ENCODE measurements around the gene HRH2.

The HRH2 gene

DNA sequence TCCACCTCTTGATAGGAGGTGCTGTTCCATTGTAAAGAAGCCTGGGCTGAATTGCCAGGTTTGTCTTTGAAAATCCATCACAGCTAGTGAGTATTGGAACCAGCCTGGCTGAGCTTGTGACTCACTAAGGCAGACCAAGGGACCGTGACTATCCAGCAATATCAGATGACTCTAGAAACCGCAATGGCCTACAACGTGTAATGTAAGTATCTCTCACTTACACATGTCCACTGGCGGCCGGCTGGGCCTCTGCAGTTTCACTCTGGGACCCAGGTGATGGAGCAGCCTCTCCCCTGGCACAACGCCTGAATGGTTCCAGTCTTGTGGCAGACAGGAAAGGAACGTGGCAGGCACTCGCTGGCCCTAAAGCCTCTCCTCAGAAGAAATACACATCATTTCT lies 3.1 kb upstream of the HRH2 start:
- no peak for DNase-seq
- no peak overlapping the region for H4K91ac ChIP-seq (ENCODE audit: low read depth, low read length)

DNA sequence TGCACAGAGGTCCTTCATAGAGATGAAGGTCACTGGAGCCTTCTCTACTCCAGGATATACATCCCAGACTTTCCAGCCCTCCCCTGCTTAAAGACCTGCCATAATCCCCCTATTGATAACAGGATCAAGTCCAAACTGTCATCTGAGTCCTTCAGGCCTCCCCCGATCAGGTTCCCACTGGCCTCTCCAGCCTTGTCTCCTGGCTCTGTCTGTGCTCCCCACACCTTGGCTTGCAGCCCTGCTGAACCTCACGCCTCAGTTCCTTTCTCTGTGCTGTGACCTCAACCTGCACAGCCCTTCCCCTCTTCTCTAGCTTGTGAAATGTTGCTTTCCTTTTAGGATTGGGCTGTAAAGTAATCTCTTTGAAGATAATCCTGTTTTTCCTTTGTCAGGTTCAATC lies 2.5 kb upstream of the HRH2 start:
- WGBS (ENCODE audit: extremely low coverage, insufficient coverage, insufficient read length): no CpG with 5 or more reads among the region's 2 CpGs
- no peak overlapping the region for H3K4ac ChIP-seq (ENCODE audit: low read depth, low read length)

More for the DNA sequence above, 3.1 kb upstream of the HRH2 start:
- H2BK120ac ChIP-seq (ENCODE audit: insufficient read depth, low read length, poor library complexity): no peak overlapping the region
- H3K18ac ChIP-seq (ENCODE audit: low read length): no peak overlapping the region
- no peak overlapping the region for H2BK12ac ChIP-seq (ENCODE audit: low read length)
- H4K12ac ChIP-seq (ENCODE audit: low read depth, low read length): no peak overlapping the region
- H3K27ac ChIP-seq (ENCODE audit: low read depth, low read length): no peak overlapping the region
- H3K27me3 ChIP-seq (ENCODE audit: insufficient read depth, low read length): peaks cover 8% of the 10 kb centered on the region
- no peak overlapping the region for H3K4ac ChIP-seq (ENCODE audit: low read depth, low read length)
- no peaks in the 10 kb centered on the region for H3K79me1 ChIP-seq (ENCODE audit: low read length)
- H3K36me3 ChIP-seq (ENCODE audit: control insufficient read depth in 1 of 2, insufficient read depth in 2 of 2, low read length in 2 of 2): no peaks in the 10 kb centered on the region
- H3K4me2 ChIP-seq (ENCODE audit: low read length): no peak overlapping the region
- H2AK5ac ChIP-seq (ENCODE audit: low read length): no peak overlapping the region
- H3K23ac ChIP-seq (ENCODE audit: low read length): no peak overlapping the region
- H3K4me3 ChIP-seq (ENCODE audit: low read depth, low read length): no peak overlapping the region
- no peak overlapping the region for H4K8ac ChIP-seq (ENCODE audit: low read depth, low read length)
- H2BK5ac ChIP-seq (ENCODE audit: low read depth, low read length, poor library complexity): no peak overlapping the region
- no peak overlapping the region for H2AFZ ChIP-seq (ENCODE audit: insufficient read depth, low read length, poor library complexity)
- H3K9ac ChIP-seq (ENCODE audit: low read length): no peak overlapping the region
- WGBS (ENCODE audit: extremely low coverage, insufficient coverage, insufficient read length): no CpG with 5 or more reads among the region's 8 CpGs
- no peak overlapping the region for H3K14ac ChIP-seq (ENCODE audit: low read length)
- H3K4me1 ChIP-seq (ENCODE audit: control insufficient read depth in 1 of 2, insufficient read depth in 2 of 2, low read length in 2 of 2): peaks cover 9 to 12% of the 10 kb centered on the region in 2 experiments
- H3K79me2 ChIP-seq (ENCODE audit: control insufficient read depth, insufficient read depth, low read length, poor library complexity): no peaks in the 10 kb centered on the region
- peaks cover 6% of the 10 kb centered on the region for H3K9me3 ChIP-seq (ENCODE audit: insufficient read depth, low read depth, low read length)

DNA sequence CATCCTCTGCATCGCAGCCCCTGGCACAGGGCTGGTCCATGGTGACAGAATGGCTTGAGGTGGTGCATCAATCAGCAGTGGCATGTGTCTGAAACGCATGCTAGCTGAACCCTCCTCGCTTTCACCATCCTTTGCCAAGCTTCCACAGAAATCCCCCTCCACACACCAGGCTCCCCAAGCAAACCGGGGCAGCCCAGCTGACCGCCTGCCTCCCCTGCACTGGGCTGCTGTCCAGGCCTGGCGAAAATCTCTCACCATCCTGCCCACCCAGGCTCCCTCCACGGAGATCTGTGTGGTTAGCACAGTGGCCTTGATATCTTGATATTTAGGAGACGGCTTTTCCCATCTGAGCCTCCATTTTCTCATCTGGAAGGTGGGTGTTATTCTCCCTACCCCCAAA lies 905 bp upstream of the HRH2 start:
- H3K14ac ChIP-seq (ENCODE audit: low read length): no peak overlapping the region
- no peak overlapping the region for H4K12ac ChIP-seq (ENCODE audit: low read depth, low read length)
- H4K8ac ChIP-seq (ENCODE audit: low read depth, low read length): no peak overlapping the region
- H3K4me2 ChIP-seq (ENCODE audit: low read length): no peak overlapping the region
- H2BK12ac ChIP-seq (ENCODE audit: low read length): no peak overlapping the region
- no peak overlapping the region for H3K23ac ChIP-seq (ENCODE audit: low read length)
- no peaks in the 10 kb centered on the region for H3K79me1 ChIP-seq (ENCODE audit: low read length)
- H3K9ac ChIP-seq (ENCODE audit: low read length): no peak overlapping the region
- no peaks in the 10 kb centered on the region for H3K79me2 ChIP-seq (ENCODE audit: control insufficient read depth, insufficient read depth, low read length, poor library complexity)
- H2BK5ac ChIP-seq (ENCODE audit: low read depth, low read length, poor library complexity): no peak overlapping the region
- no peak overlapping the region for H2BK120ac ChIP-seq (ENCODE audit: insufficient read depth, low read length, poor library complexity)
- H2AK5ac ChIP-seq (ENCODE audit: low read length): no peak overlapping the region
- peaks cover 4% of the 10 kb centered on the region for H3K9me3 ChIP-seq (ENCODE audit: insufficient read depth, low read depth, low read length)
- H3K27ac ChIP-seq (ENCODE audit: low read depth, low read length): no peak overlapping the region
- H3K4me1 ChIP-seq (ENCODE audit: control insufficient read depth in 1 of 2, insufficient read depth in 2 of 2, low read length in 2 of 2): peaks cover 9 to 12% of the 10 kb centered on the region in 2 experiments
- no peak overlapping the region for H3K4me3 ChIP-seq (ENCODE audit: low read depth, low read length)
- peaks cover 8% of the 10 kb centered on the region for H3K27me3 ChIP-seq (ENCODE audit: insufficient read depth, low read length)
- no peak overlapping the region for H4K91ac ChIP-seq (ENCODE audit: low read depth, low read length)
- no peak overlapping the region for H3K18ac ChIP-seq (ENCODE audit: low read length)
- no peak overlapping the region for H2AFZ ChIP-seq (ENCODE audit: insufficient read depth, low read length, poor library complexity)
- DNase-seq: no peak
- H3K4ac ChIP-seq (ENCODE audit: low read depth, low read length): no peak overlapping the region
- no peaks in the 10 kb centered on the region for H3K36me3 ChIP-seq (ENCODE audit: control insufficient read depth in 1 of 2, insufficient read depth in 2 of 2, low read length in 2 of 2)
- WGBS (ENCODE audit: extremely low coverage, insufficient coverage, insufficient read length): no CpG with 5 or more reads among the region's 8 CpGs

More for the DNA sequence above, 2.5 kb upstream of the HRH2 start:
- Histone ChIP-seq H3K4me3 (ENCODE audit: low read depth, low read length) (no peak overlapping the region), H3K9me3 (ENCODE audit: insufficient read depth, low read depth, low read length) (peaks cover 4% of the 10 kb centered on the region), H3K4me2 (ENCODE audit: low read length) (no peak overlapping the region), H3K36me3 (ENCODE audit: control insufficient read depth in 1 of 2, insufficient read depth in 2 of 2, low read length in 2 of 2) (no peaks in the 10 kb centered on the region), H3K27me3 (ENCODE audit: insufficient read depth, low read length) (peaks cover 8% of the 10 kb centered on the region), H3K79me1 (ENCODE audit: low read length) (no peaks in the 10 kb centered on the region), H2BK12ac (ENCODE audit: low read length) (no peak overlapping the region), H2BK120ac (ENCODE audit: insufficient read depth, low read length, poor library complexity) (no peak overlapping the region), H2AK5ac (ENCODE audit: low read length) (no peak overlapping the region), H2AFZ (ENCODE audit: insufficient read depth, low read length, poor library complexity) (no peak overlapping the region), H3K27ac (ENCODE audit: low read depth, low read length) (no peak overlapping the region), H4K8ac (ENCODE audit: low read depth, low read length) (no peak overlapping the region), H4K91ac (ENCODE audit: low read depth, low read length) (no peak overlapping the region), H4K12ac (ENCODE audit: low read depth, low read length) (no peak overlapping the region), H3K4me1 (ENCODE audit: control insufficient read depth in 1 of 2, insufficient read depth in 2 of 2, low read length in 2 of 2) (peaks cover 9 to 12% of the 10 kb centered on the region in 2 experiments), H2BK5ac (ENCODE audit: low read depth, low read length, poor library complexity) (no peak overlapping the region), H3K79me2 (ENCODE audit: control insufficient read depth, insufficient read depth, low read length, poor library complexity) (no peaks in the 10 kb centered on the region), H3K14ac (ENCODE audit: low read length) (no peak overlapping the region), H3K9ac (ENCODE audit: low read length) (no peak overlapping the region), H3K23ac (ENCODE audit: low read length) (no peak overlapping the region), H3K18ac (ENCODE audit: low read length) (no peak overlapping the region)
- no peak for DNase-seq

GRCh38 chr5:175658299-175659145 lies 651 bp downstream of the HRH2 start:
- DNase-seq: no peak
- no peak overlapping the region for H2BK12ac ChIP-seq (ENCODE audit: low read length)
- no peak overlapping the region for H2BK120ac ChIP-seq (ENCODE audit: insufficient read depth, low read length, poor library complexity)
- H3K23ac ChIP-seq (ENCODE audit: low read length): no peak overlapping the region
- no peak overlapping the region for H3K18ac ChIP-seq (ENCODE audit: low read length)
- no peak overlapping the region for H4K91ac ChIP-seq (ENCODE audit: low read depth, low read length)
- H3K4ac ChIP-seq (ENCODE audit: low read depth, low read length): no peak overlapping the region
- H3K4me2 ChIP-seq (ENCODE audit: low read length): peak overlapping the region; percentile 94
- H2BK5ac ChIP-seq (ENCODE audit: low read depth, low read length, poor library complexity): no peak overlapping the region
- no peaks in the 10 kb centered on the region for H3K79me1 ChIP-seq (ENCODE audit: low read length)
- H3K4me1 ChIP-seq (ENCODE audit: control insufficient read depth in 1 of 2, insufficient read depth in 2 of 2, low read length in 2 of 2): peaks cover 10 to 14% of the 10 kb centered on the region in 2 experiments
- H3K9ac ChIP-seq (ENCODE audit: low read length): peak overlapping the region; percentile 25
- H3K27ac ChIP-seq (ENCODE audit: low read depth, low read length): no peak overlapping the region
- peak overlapping the region; percentile 17 for H4K8ac ChIP-seq (ENCODE audit: low read depth, low read length)
- no peak overlapping the region for H2AK5ac ChIP-seq (ENCODE audit: low read length)
- no peaks in the 10 kb centered on the region for H3K79me2 ChIP-seq (ENCODE audit: control insufficient read depth, insufficient read depth, low read length, poor library complexity)
- peaks cover 8% of the 10 kb centered on the region for H3K27me3 ChIP-seq (ENCODE audit: insufficient read depth, low read length)
- peaks cover 4% of the 10 kb centered on the region for H3K9me3 ChIP-seq (ENCODE audit: insufficient read depth, low read depth, low read length)
- H3K14ac ChIP-seq (ENCODE audit: low read length): peak overlapping the region; percentile 11
- H4K12ac ChIP-seq (ENCODE audit: low read depth, low read length): no peak overlapping the region
- no peaks in the 10 kb centered on the region for H3K36me3 ChIP-seq (ENCODE audit: control insufficient read depth in 1 of 2, insufficient read depth in 2 of 2, low read length in 2 of 2)
- H3K4me3 ChIP-seq (ENCODE audit: low read depth, low read length): peak overlapping the region; percentile 72
- WGBS (ENCODE audit: extremely low coverage, insufficient coverage, insufficient read length): no CpG with 5 or more reads among the region's 41 CpGs
- H2AFZ ChIP-seq (ENCODE audit: insufficient read depth, low read length, poor library complexity): peak overlapping the region; percentile 67
